Embryonic facial prominence (tissue), 1 donor: Measurements from ENCODE around the gene CACHD1.
"Not testable (repeated sequence)": the region's sequence is repeated elsewhere in the genome, so short reads cannot be mapped to it uniquely, and the experiment has no call there.

ENCODE experiments used
- DNase-seq: peaks from one replicate; pipeline ENCODE4 v3.0.0-alpha.2; 2016; ENCODE audit errors: extremely low spot score

CACHD1 gene

DNA sequence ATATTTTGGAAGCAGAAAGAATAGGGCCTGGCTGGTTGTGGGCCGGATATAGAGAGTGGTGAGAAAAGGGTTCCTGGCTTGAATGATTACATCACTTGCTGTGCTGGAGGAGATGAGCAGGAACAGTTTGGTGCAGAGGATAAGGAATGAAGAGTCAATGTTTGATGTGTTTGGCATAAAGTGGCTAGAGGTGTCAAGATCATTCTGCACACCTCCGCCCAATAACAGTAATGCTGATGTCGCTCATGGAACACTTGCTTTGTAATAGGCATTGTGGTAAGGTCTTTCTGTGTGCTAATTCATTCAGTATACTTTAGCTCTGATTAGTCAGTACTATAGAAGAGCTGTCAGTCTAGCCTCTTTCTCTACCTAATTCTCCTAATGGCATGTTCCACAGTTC is 226.9 kb downstream of the CACHD1 start:
- no peak for DNase-seq

- no peak for DNase-seq
Measured at GRCh38 chr1:64699327-64699726, 229.4 kb downstream of the CACHD1 start.

DNA sequence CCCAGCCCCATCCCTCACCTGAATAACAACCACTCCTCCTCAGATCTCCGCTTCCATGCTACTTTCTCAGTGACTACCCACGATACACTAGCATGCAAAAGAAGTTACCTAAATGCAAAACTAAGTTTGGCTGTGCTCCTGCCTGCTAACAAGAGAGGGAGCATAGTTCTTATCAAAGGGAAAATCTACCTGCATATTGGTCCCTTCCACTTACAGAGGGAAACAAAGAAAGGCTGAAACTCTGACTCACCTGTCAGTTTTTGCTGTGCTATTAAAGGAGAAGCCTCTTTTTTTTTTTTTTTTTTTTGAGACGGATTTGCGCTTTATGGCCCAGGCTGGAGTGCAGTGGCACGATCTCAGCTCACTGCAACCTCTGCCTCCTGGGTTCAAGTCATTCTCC is 231.1 kb downstream of the CACHD1 start:
- no peak for DNase-seq

GRCh38 chr1:64701886-64702285 is 232.0 kb downstream of the CACHD1 start:
- no peak for DNase-seq

DNA sequence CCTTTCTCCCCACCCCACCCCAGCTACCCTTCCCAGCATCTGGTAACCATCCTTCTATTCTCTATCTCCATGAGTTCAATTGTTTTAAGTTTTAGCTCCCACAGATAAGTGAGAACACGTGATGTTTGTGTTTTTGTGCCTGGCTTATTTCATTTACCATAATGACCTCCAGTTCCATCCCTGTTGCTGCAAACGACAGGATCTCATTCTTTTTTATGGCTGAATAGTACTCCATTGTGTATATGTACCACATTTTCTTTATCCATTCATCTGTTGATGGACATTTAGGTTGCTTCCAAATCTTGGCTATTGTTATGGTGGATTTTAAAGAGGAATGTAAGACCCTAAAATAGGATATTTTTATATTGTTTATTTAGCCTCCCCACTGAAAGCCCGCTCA is 232.7 kb downstream of the CACHD1 start:
- DNase-seq: not testable (repeated sequence)

DNA sequence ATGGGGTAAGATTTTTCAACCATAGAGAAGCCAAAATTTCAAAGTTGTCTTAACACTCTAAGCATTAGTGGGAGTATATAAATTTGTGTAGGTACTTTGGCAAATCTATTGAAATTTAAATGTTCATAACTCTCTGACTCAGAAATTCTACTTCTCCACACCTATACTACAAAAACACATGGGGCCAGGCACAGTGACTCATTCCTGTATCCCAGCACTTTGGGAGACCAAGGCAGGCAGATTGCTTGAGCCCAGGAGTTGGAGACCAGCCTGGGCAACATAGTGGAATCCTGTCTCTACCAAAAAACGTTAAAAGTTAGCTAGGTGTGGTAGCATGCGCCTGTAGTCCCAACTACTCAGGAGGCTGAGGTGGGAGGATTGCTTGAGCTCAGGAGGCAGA is 233.7 kb downstream of the CACHD1 start:
- no peak for DNase-seq

GRCh38 chr1:64705591-64705990 is 235.7 kb downstream of the CACHD1 start:
- DNase-seq: no peak

GRCh38 chr1:64711266-64711665 is 241.3 kb downstream of the CACHD1 start:
- DNase-seq: no peak

DNA sequence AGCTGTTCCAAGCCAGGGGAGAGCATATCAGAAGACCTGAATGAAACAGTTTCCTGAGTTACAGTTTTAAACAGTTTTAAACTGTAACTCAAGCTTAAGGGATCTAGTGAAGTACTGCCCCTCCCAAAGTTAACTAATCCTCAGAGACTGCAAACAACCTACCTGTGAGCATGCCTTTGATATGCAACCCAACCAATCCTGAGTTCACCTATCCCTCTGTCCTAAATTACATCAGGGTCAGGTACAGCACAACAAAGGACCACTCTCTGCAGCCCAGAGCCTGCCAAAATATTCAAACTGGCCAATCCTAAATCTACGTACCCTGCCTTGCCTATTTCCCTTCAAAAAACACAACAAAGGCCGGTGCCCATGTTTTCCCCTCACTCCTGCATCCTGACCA is 242.1 kb downstream of the CACHD1 start:
- no peak for DNase-seq

DNA sequence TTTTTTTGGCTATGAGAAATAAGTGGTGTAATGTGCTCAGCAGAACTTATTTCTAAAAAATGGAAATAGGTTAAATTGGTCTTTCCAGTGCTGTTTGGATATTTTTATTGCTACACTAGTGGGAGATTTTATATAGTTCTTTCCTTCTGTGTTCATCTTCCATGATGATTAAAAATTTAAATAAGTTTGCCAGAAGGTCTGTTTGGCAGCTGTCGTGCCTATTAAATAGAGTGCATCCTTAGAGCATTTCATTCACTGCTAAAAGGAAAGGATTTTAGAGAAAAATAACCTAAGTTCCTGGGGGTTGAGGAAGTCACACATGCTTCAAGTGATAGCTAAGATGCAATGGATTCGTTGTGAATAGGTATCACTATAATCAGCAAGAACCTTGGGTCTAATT is 245.3 kb downstream of the CACHD1 start:
- no peak for DNase-seq

GRCh38 chr1:64721135-64721534 is 251.2 kb downstream of the CACHD1 start:
- no peak for DNase-seq

DNA sequence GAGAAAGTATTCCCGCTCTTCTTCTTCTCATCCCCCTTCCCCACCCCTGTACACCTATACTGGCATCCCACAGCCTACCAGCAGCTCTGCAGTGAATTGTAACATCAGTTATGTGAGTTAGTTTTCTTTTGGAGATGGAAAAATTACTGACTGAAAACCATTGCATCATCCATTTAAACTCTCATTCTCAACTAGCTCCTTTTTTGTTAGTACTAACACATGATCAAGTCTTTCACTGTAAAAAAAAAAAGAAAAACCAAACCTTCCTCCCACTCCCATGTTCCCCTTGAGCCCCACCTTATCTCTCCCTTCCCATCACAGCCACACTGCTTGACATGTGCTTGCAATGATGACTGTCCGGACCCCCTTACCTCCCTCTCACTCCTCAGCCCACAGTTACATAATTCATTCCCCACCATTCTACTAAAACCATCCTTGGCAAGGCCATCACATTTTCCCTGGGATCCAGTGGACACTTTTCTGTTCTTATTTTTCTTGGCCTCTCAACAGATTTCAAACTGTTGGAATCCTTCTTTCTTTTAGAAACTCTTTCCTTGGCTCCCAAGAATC is 251.7 kb downstream of the CACHD1 start:
- no peak for DNase-seq

- DNase-seq: no peak
Measured at GRCh38 chr1:64727861-64728260, 257.9 kb downstream of the CACHD1 start.

DNA sequence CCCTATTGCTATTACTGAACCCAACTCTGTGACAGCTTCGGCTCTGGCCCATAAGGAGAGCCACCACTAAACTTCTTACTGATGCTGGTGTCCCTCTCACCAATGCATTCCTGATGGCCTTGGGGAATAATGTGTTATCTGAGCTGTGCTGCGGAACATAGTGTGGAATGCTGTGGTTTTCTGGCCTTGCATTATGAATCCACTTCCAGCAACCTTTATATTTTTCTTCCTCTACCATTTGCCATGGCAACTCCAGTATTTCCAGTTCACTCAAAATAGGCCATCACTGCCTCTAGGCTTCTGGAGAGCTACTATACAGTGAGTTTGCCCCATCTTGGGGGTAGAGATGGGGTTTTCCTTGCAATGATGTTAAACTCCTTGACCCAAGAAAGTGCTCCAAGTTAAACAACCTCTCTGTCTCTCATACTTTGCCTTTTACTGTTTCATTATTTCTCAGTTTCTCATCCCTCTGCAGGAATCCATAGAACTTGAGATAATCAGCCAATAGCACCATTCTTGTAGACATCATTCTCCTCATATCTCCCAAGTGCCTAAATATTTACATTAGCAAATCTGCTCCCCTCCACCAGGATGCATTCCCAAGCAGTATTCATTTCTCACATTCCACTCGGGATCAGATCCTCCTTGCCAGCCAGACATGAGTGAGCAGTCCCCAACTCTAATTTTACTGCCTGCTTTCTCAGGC is 263.8 kb downstream of the CACHD1 start:
- DNase-seq: no peak

GRCh38 chr1:64734287-64734652 is 264.3 kb downstream of the CACHD1 start:
- DNase-seq: no peak

DNA sequence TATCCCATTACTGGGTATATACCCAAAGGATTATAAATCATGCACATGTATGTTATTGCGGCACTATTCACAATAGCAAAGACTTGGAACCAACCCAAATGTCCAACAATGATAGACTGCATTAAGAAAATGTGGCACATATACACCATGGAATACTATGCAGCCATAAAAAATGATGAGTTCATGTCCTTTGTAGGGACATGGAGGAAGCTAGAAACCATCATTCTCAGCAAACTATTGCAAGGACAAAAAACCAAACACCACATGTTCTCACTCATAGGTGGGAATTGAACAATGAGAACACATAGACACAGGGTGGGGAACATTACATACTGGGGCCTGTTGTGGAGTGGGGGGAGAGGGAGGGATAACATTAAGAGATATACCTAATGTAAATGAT is 270.8 kb downstream of the CACHD1 start:
- DNase-seq: not testable (repeated sequence)
